Kidney (tissue), 14 donors: Measurements from ENCODE around the gene MRTO4. TPM values are rescaled to one million over a fixed set of nuclear protein-coding genes. Genes with fewer than 3 reads are reported as not detected.
"Not testable (repeated sequence)": the region's sequence is repeated elsewhere in the genome, so short reads cannot be mapped to it uniquely, and the experiment has no call there.

Source experiments
- DNase-seq, 5 donors: peaks; one replicate each; pipeline ENCODE4 v3.0.0-alpha.2; 2013 to 2020
- FAIRE-seq: peaks from 2 replicates; lab custom pipeline; 2012; peaks lifted over from hg19 to GRCh38; lab: Jason Lieb, UNC
- H3K27ac ChIP-seq, 2 donors: one replicate each; pipeline ENCODE4 v1.7.0; 2013; ENCODE audit warnings: low read depth in 2 of 2, low read length in 2 of 2, inconsistent platforms in 1 of 2
- H3K27me3 ChIP-seq: one replicate; pipeline ENCODE4 v1.7.1; 2013; ENCODE audit warnings: low read length, inconsistent platforms; ENCODE audit not compliant: control insufficient read depth, insufficient read depth
- H3K36me3 ChIP-seq, 3 donors: one replicate each; pipeline versions ENCODE4 v1.7.0 to v1.7.1; 2013; ENCODE audit warnings: low read length in 3 of 3, control low read depth in 1 of 3, inconsistent platforms in 1 of 3; ENCODE audit not compliant: insufficient read depth in 3 of 3, control insufficient read depth in 2 of 3
- H3K4me1 ChIP-seq, 3 donors: one replicate each; pipeline versions ENCODE4 v1.7.0 to v1.7.1; 2013; ENCODE audit warnings: low read length in 3 of 3, inconsistent platforms in 1 of 3, low read depth in 1 of 3; ENCODE audit not compliant: control insufficient read depth in 2 of 3, insufficient read depth in 2 of 3
- H3K4me3 ChIP-seq, 3 donors: one replicate each; pipeline versions ENCODE4 v1.7.0 to v1.8.1; 2013; ENCODE audit warnings: low read length in 3 of 3, control low read depth in 1 of 3, inconsistent platforms in 1 of 3
- H3K9ac ChIP-seq, 3 donors: one replicate each; pipeline versions ENCODE4 v1.7.0 to v1.7.1; 2013; ENCODE audit warnings: low read length in 3 of 3, control low read depth in 1 of 3, inconsistent platforms in 1 of 3
- H3K9me3 ChIP-seq, 3 donors: one replicate each; pipeline versions ENCODE4 v1.7.0 to v1.7.1; 2013; ENCODE audit warnings: low read length in 3 of 3, control low read depth in 1 of 3, inconsistent platforms in 1 of 3; ENCODE audit not compliant: control insufficient read depth in 2 of 3, insufficient read depth in 1 of 3
- CTCF ChIP-seq: IDR thresholded peaks from 3 replicates; pipeline ENCODE4 v1.5.1; 2012; ENCODE audit warnings: mild to moderate bottlenecking, moderate library complexity, borderline replicate concordance; ENCODE audit not compliant: insufficient read depth; ENCODE audit errors: extremely low read depth
- intact Hi-C: fragments of 100-400 bp; cut with DNase I; formaldehyde crosslinking; loops from one replicate; pipeline ENCODE4 v1.11.1; 2022
- polyA plus RNA-seq: library from polyadenylated mRNA; stranded (reverse); fragments of 350-450 nt; fragmentation: Illumina TruSeq; extraction: RNeasy Lipid Tissue Mini Kit (QIAGEN cat#74804); gene quantifications from one replicate; pipeline ENCODE4 v1.2.3, GENCODE V29; 2014; ENCODE audit warnings: low read depth, low replicate concordance; ENCODE audit not compliant: insufficient read depth
- total RNA-seq: library from RNA; stranded (reverse); fragmentation: NEBNext Ultra II Directional; extraction: Animal tissue kit (Norgen Biotek cat#: 25700); gene quantifications from one replicate; pipeline ENCODE4 v1.2.1, GENCODE V29; 2021
- donor health status: control.
- donor health status: control.
- donor health status: control.
- donor health status: control.
- donor health status: control.
- donor health status: DM: yes; HTN: yes; CAD: no.
- donor health status: Normal renal cell carcinoma (clear cell type).

Gene MRTO4
- total and polyA plus RNA-seq, 2 donors from 2014 or later = 18.6 to 24.5 TPM

- FAIRE-seq = no peak
These were observed 10.4 kb downstream of the MRTO4 start for GRCh38 chr1:19262047-19262446.

DNA sequence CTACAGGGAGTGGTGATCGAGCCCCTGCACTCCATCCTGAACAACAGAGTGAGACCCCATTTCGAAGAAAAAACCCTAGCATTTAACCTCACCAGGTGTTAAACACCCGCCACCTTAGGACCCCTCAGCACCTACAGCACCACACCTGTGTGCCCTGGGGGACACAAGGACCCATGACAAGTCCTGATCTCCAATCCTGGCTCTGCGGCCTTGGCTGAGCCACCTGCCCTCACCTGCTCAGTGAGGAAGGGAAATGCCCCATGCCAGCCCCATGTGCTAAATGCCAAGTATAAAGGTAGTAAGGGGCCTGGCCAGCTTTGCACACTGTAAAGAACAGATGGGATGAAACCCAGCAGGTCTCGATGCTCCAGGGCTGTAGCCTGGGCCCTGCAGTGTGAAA lies 11.1 kb downstream of the MRTO4 start:
- FAIRE-seq = no peak
- DNase-seq = no peak
- Histone ChIP-seq H3K36me3 (peaks cover 0 to 30% (median 9%) of the 10 kb centered on the region in 3 donors), H3K9me3 (no peaks in the 10 kb centered on the region), H3K27me3 (no peaks in the 10 kb centered on the region), H3K9ac (no peak overlapping the region), H3K27ac (no peak overlapping the region), H3K4me3 (no peak overlapping the region), H3K4me1 (no peaks in the 10 kb centered on the region)
- intact Hi-C loops = no loop called here
- TF ChIP-seq CTCF = no peak

More at GRCh38 chr1:19262047-19262446, 10.4 kb downstream of the MRTO4 start:
- TF ChIP-seq CTCF = no peak
- no peak overlapping the region for H3K27ac ChIP-seq
- no peaks in the 10 kb centered on the region for H3K4me1 ChIP-seq
- no peak overlapping the region for H3K4me3 ChIP-seq
- H3K27me3 ChIP-seq = no peaks in the 10 kb centered on the region
- DNase-seq = no peak
- peaks cover 0 to 33% (median 13%) of the 10 kb centered on the region in 3 donors for H3K36me3 ChIP-seq
- H3K9ac ChIP-seq = no peak overlapping the region
- no peaks in the 10 kb centered on the region for H3K9me3 ChIP-seq
- intact Hi-C loops = no loop called here

GRCh38 chr1:19268445-19268844 lies 16.8 kb downstream of the MRTO4 start:
- no peak for TF ChIP-seq CTCF
- no peaks in the 10 kb centered on the region for H3K9me3 ChIP-seq
- FAIRE-seq = no peak
- H3K9ac ChIP-seq = no peak overlapping the region
- no peak for DNase-seq
- no peaks in the 10 kb centered on the region for H3K27me3 ChIP-seq
- H3K4me3 ChIP-seq = no peak overlapping the region
- intact Hi-C loops = no loop called here
- H3K4me1 ChIP-seq = peaks cover 0 to 4% (median 3%) of the 10 kb centered on the region in 3 donors
- H3K36me3 ChIP-seq = peaks cover 0 to 4% (median 0%) of the 10 kb centered on the region in 3 donors
- H3K27ac ChIP-seq = no peak overlapping the region

GRCh38 chr1:19269427-19270342 lies 18.1 kb downstream of the MRTO4 start:
- H3K4me1 ChIP-seq, H3K27me3 ChIP-seq, H3K27ac ChIP-seq, H3K4me3 ChIP-seq, H3K9ac ChIP-seq, H3K36me3 ChIP-seq, H3K9me3 ChIP-seq, DNase-seq, FAIRE-seq, intact Hi-C loops: not testable (repeated sequence)

DNA sequence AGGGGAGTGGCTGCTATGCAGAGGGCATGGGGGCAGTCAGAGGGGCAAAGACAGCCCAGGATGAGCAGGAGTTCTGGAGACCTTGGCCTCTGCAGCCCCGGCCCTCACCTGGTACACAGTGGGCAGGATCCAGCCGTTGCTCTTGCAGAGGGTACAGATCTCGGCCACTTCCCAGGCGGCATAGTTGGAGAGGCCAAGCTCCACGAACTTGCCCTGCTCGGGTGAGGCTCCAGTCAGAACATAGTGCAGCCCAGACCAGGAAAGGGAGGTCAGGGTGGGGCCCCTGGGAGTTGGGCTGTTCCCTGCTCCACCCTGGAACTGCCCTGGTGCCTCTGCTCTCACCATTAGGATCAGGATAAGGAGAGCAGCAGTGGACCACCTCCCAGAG lies 18.7 kb downstream of the MRTO4 start:
- H3K27me3 ChIP-seq, DNase-seq, H3K27ac ChIP-seq, H3K4me1 ChIP-seq, H3K4me3 ChIP-seq, intact Hi-C loops, H3K36me3 ChIP-seq, FAIRE-seq, H3K9ac ChIP-seq, H3K9me3 ChIP-seq: not testable (repeated sequence)
